NCI-H1930 (cell line): ENCODE results near the gene SDK2.
A peak's percentile ranks its signal among the peaks of the same experiment; 100 is the strongest.
"Not testable (repeated sequence)": the region's sequence is repeated elsewhere in the genome, so short reads cannot be mapped to it uniquely, and the experiment has no call there.

Experiments used
- DNase-seq, 2 experiments: peaks; one replicate each; lab custom pipeline; 2025; lab: John Stamatoyannopoulos, UW

The SDK2 gene

GRCh38 chr17:73485130-73485529 lies 159.1 kb downstream of the SDK2 start:
- no peak for DNase-seq

- DNase-seq = no peak
These were observed 161.4 kb downstream of the SDK2 start for GRCh38 chr17:73482894-73483293.

GRCh38 chr17:73482251-73482716 lies 162.0 kb downstream of the SDK2 start:
- no peak for DNase-seq

- no peak for DNase-seq
These were observed 162.6 kb downstream of the SDK2 start for GRCh38 chr17:73481676-73482075.

- DNase-seq = no peak
These were observed 163.5 kb downstream of the SDK2 start for GRCh38 chr17:73480740-73481139.

- DNase-seq = no peak
These were observed 165.3 kb downstream of the SDK2 start for GRCh38 chr17:73478768-73479424.

GRCh38 chr17:73478334-73478733 lies 165.9 kb downstream of the SDK2 start:
- DNase-seq = no peak

GRCh38 chr17:73476890-73477350 lies 167.3 kb downstream of the SDK2 start:
- no peak for DNase-seq

GRCh38 chr17:73474370-73474988 lies 169.8 kb downstream of the SDK2 start:
- no peak for DNase-seq

GRCh38 chr17:73472715-73473114 lies 171.5 kb downstream of the SDK2 start:
- DNase-seq = not testable (repeated sequence)

GRCh38 chr17:73471924-73472323 lies 172.3 kb downstream of the SDK2 start:
- DNase-seq = no peak

GRCh38 chr17:73470316-73470826 lies 173.9 kb downstream of the SDK2 start:
- DNase-seq = no peak

GRCh38 chr17:73469311-73469710 lies 174.9 kb downstream of the SDK2 start:
- no peak for DNase-seq

GRCh38 chr17:73468221-73468620 lies 176.0 kb downstream of the SDK2 start:
- no peak for DNase-seq

GRCh38 chr17:73467651-73468050 lies 176.6 kb downstream of the SDK2 start:
- DNase-seq = no peak

GRCh38 chr17:73466704-73467433 lies 177.4 kb downstream of the SDK2 start:
- DNase-seq = no peak

- no peak for DNase-seq
These were observed 178.4 kb downstream of the SDK2 start for GRCh38 chr17:73465953-73466230.

GRCh38 chr17:73465130-73465952 lies 178.9 kb downstream of the SDK2 start:
- DNase-seq = no peak

GRCh38 chr17:73464447-73464846 lies 179.8 kb downstream of the SDK2 start:
- no peak for DNase-seq

- DNase-seq = no peak
These were observed 180.4 kb downstream of the SDK2 start for GRCh38 chr17:73463821-73464220.

- peak in 1 of 2 experiments; percentile 32 for DNase-seq
These were observed 181.4 kb downstream of the SDK2 start for GRCh38 chr17:73462823-73463222.

GRCh38 chr17:73459980-73460379 lies 184.3 kb downstream of the SDK2 start:
- DNase-seq = no peak
